IMR-90 (cell line): ENCODE data around the gene IDH3A. TPM values are rescaled to one million over a fixed set of nuclear protein-coding genes. Genes with fewer than 3 reads are reported as not detected.
A peak's percentile ranks its signal among the peaks of the same experiment; 100 is the strongest.

Experiments
- ATAC-seq: fragments of 200-7000 bp; cut with Tn5 transposase; 2 replicates; pipeline ENCODE4 v1.9.1; 2020; ENCODE audit warnings: low read depth, mild to moderate bottlenecking, moderate library complexity
- BruUV-seq: library from RNA; stranded (reverse); fragments of 400-500 nt; replicated peaks from 2 replicates; lab custom pipeline; 2021; lab: Mats Ljungman, UMichigan
- CTCF ChIA-PET: fragments of 300-600 bp; formaldehyde crosslinking; extraction: SDS; loops from one replicate; lab custom pipeline; 2021; ENCODE audit warnings: antibody characterized with exemption; lab: Yijun Ruan, JAX
- POLR2A ChIA-PET: fragments of 300-600 bp; sonication (Branson Sonifier 250); formaldehyde crosslinking; loops from one replicate; lab custom pipeline; 2022; ENCODE audit warnings: antibody characterized with exemption; ENCODE audit not compliant: unreplicated experiment; lab: Charles Lee
- DNase-seq: peaks from one replicate; pipeline ENCODE4 v3.0.0; 2013
- H2AFZ ChIP-seq: replicated peaks from 2 replicates; pipeline ENCODE3; 2013; ENCODE audit warnings: low read length, mild to moderate bottlenecking; ENCODE audit not compliant: poor library complexity
- H2AK5ac ChIP-seq: 2 replicates; pipeline ENCODE4 v1.6.1; 2013; ENCODE audit warnings: low read depth, low read length, inconsistent platforms
- H2AK9ac ChIP-seq: replicated peaks from 2 replicates; pipeline ENCODE3; 2013; ENCODE audit warnings: mild to moderate bottlenecking, low read depth, low read length, moderate library complexity; ENCODE audit not compliant: poor library complexity
- H2BK120ac ChIP-seq: 2 replicates; pipeline ENCODE4 v1.6.1; 2013; ENCODE audit warnings: low read depth, low read length, inconsistent platforms
- H2BK15ac ChIP-seq: 3 replicates; pipeline ENCODE4 v1.6.1; 2013; ENCODE audit warnings: low read depth, low read length, inconsistent platforms
- H2BK20ac ChIP-seq: 2 replicates; pipeline ENCODE4 v1.6.1; 2013; ENCODE audit warnings: low read depth, mild to moderate bottlenecking, inconsistent platforms, low read length, moderate library complexity
- H2BK5ac ChIP-seq: 2 replicates; pipeline ENCODE4 v1.6.1; 2013; ENCODE audit warnings: mild to moderate bottlenecking, low read depth, low read length, inconsistent platforms; ENCODE audit not compliant: poor library complexity, severe bottlenecking
- H3K14ac ChIP-seq: replicated peaks from 2 replicates; pipeline ENCODE4 v1.6.1; 2013; ENCODE audit warnings: low read depth, low read length, inconsistent platforms
- H3K18ac ChIP-seq: 2 replicates; pipeline ENCODE4 v1.6.1; 2013; ENCODE audit warnings: low read depth, low read length, control low read depth
- H3K23ac ChIP-seq: 2 replicates; pipeline ENCODE4 v1.6.1; 2013; ENCODE audit warnings: low read depth, low read length, inconsistent platforms
- H3K27ac ChIP-seq: 2 replicates; pipeline ENCODE4 v1.5.1; 2013; ENCODE audit warnings: mild to moderate bottlenecking, control low read depth, low read length; ENCODE audit not compliant: insufficient read depth
- H3K27me3 ChIP-seq: 2 replicates; pipeline ENCODE4 v1.6.1; 2013; ENCODE audit warnings: low read length; ENCODE audit not compliant: control insufficient read depth, insufficient read depth
- H3K36me3 ChIP-seq: 2 replicates; pipeline ENCODE4 v1.6.1; 2013; ENCODE audit warnings: low read length, mixed read lengths; ENCODE audit not compliant: control insufficient read depth, insufficient read depth
- H3K4ac ChIP-seq: 2 replicates; pipeline ENCODE4 v1.6.1; 2013; ENCODE audit warnings: low read depth, low read length, inconsistent platforms
- H3K4me1 ChIP-seq: 2 replicates; pipeline ENCODE4 v1.6.1; 2013; ENCODE audit warnings: low read length, mixed read lengths; ENCODE audit not compliant: control insufficient read depth, insufficient read depth
- H3K4me2 ChIP-seq: 2 replicates; pipeline ENCODE4 v1.6.1; 2013; ENCODE audit warnings: low read depth, mild to moderate bottlenecking, control low read depth, low read length, moderate library complexity
- H3K4me3 ChIP-seq: 2 replicates; pipeline ENCODE4 v1.5.1; 2013; ENCODE audit warnings: low read depth, mild to moderate bottlenecking, control low read depth, low read length, moderate library complexity; ENCODE audit not compliant: insufficient read depth
- H3K56ac ChIP-seq: 2 replicates; pipeline ENCODE4 v1.6.1; 2013; ENCODE audit warnings: low read length, inconsistent platforms; ENCODE audit not compliant: insufficient read depth; ENCODE audit errors: extremely low read depth
- H3K79me1 ChIP-seq, 2 experiments: 2 replicates each; pipeline ENCODE4 v1.6.1; 2013; ENCODE audit warnings: low read length in 2 of 2, inconsistent platforms in 1 of 2, low read depth in 1 of 2
- H3K9ac ChIP-seq: 2 replicates; pipeline ENCODE4 v1.6.1; 2013; ENCODE audit warnings: low read depth, low read length, control low read depth
- H3K9me1 ChIP-seq: 2 replicates; pipeline ENCODE4 v1.6.1; 2013; ENCODE audit warnings: low read length, inconsistent platforms; ENCODE audit not compliant: insufficient read depth
- H3K9me3 ChIP-seq: 2 replicates; pipeline ENCODE4 v1.6.1; 2013; ENCODE audit warnings: low read length; ENCODE audit not compliant: control insufficient read depth, insufficient read depth
- H4K20me1 ChIP-seq: 2 replicates; pipeline ENCODE4 v1.6.1; 2013; ENCODE audit warnings: low read length, inconsistent platforms; ENCODE audit not compliant: insufficient read depth
- H4K5ac ChIP-seq: 2 replicates; pipeline ENCODE4 v1.6.1; 2013; ENCODE audit warnings: mild to moderate bottlenecking, low read depth, low read length, control low read depth
- H4K8ac ChIP-seq, 2 experiments: 2 replicates each; pipeline ENCODE4 v1.6.1; 2013; ENCODE audit warnings: low read depth in 2 of 2, low read length in 2 of 2, control low read depth in 1 of 2, inconsistent platforms in 1 of 2
- H4K91ac ChIP-seq: 2 replicates; pipeline ENCODE4 v1.6.1; 2013; ENCODE audit warnings: low read depth, low read length, inconsistent platforms; ENCODE audit not compliant: insufficient read depth
- BHLHE40 ChIP-seq: fragments of 150-350 bp; IDR thresholded peaks from 2 replicates; pipeline ENCODE4 v1.6.1; 2016; ENCODE audit warnings: mild to moderate bottlenecking, low read depth, low read length
- CEBPB ChIP-seq: IDR thresholded peaks from 2 replicates; pipeline ENCODE4 v1.6.1; 2012; ENCODE audit warnings: low read depth, low read length, improper control_type of control experiment
- CHD1 ChIP-seq: IDR thresholded peaks from 2 replicates; pipeline ENCODE4 v1.6.1; 2012; ENCODE audit warnings: low read depth, low read length, improper control_type of control experiment
- CTCF ChIP-seq: conservative IDR thresholded peaks from 2 replicates; pipeline ENCODE4 v1.5.1; 2012; ENCODE audit warnings: mild to moderate bottlenecking, low read depth, low read length, improper control_type of control experiment
- ELK1 ChIP-seq: fragments of 150-350 bp; IDR thresholded peaks from 2 replicates; pipeline ENCODE4 v1.6.1; 2016; ENCODE audit warnings: low read depth, mild to moderate bottlenecking, low read length, moderate library complexity, borderline replicate concordance
- FOS ChIP-seq: fragments of 150-350 bp; IDR thresholded peaks from 2 replicates; pipeline ENCODE4 v1.6.1; 2016; ENCODE audit warnings: low read depth, low read length
- MAFK ChIP-seq: IDR thresholded peaks from 2 replicates; pipeline ENCODE4 v1.6.1; 2012; ENCODE audit warnings: low read depth, low read length, improper control_type of control experiment
- MAZ ChIP-seq: IDR thresholded peaks from 2 replicates; pipeline ENCODE4 v1.6.1; 2012; ENCODE audit warnings: low read depth, mild to moderate bottlenecking, low read length, improper control_type of control experiment, moderate library complexity, borderline replicate concordance
- MXI1 ChIP-seq: IDR thresholded peaks from 2 replicates; pipeline ENCODE4 v1.6.1; 2012; ENCODE audit warnings: low read depth, mild to moderate bottlenecking, low read length, moderate library complexity, borderline replicate concordance
- NFE2L2 ChIP-seq: fragments of 150-350 bp; IDR thresholded peaks from 2 replicates; pipeline ENCODE4 v1.6.1; 2016; ENCODE audit warnings: low read depth, mild to moderate bottlenecking, low read length
- POLR2A ChIP-seq: IDR thresholded peaks from 2 replicates; pipeline ENCODE4 v1.6.1; 2012; ENCODE audit warnings: mild to moderate bottlenecking, low read depth, low read length
- RAD21 ChIP-seq: IDR thresholded peaks from 2 replicates; pipeline ENCODE4 v1.6.1; 2012; ENCODE audit warnings: low read length, improper control_type of control experiment
- RCOR1 ChIP-seq: IDR thresholded peaks from 2 replicates; pipeline ENCODE4 v1.6.1; 2012; ENCODE audit warnings: mild to moderate bottlenecking, low read length, improper control_type of control experiment; ENCODE audit not compliant: insufficient replicate concordance
- RFX5 ChIP-seq: IDR thresholded peaks from 2 replicates; pipeline ENCODE4 v1.8.0; 2012; ENCODE audit warnings: low read depth, mild to moderate bottlenecking, low read length, moderate library complexity
- SMC3 ChIP-seq: fragments of 150-350 bp; IDR thresholded peaks from 2 replicates; pipeline ENCODE4 v1.6.1; 2016; ENCODE audit warnings: low read depth, mild to moderate bottlenecking, antibody characterized with exemption, low read length, moderate library complexity
- USF2 ChIP-seq: fragments of 150-350 bp; IDR thresholded peaks from 2 replicates; pipeline ENCODE4 v1.6.1; 2017; ENCODE audit warnings: mild to moderate bottlenecking, antibody characterized with exemption, low read length, low read depth
- WGBS, 2 experiments: methylation state at CpG; one replicate each; pipeline versions ENCODE4 v1.1.5 to v1.1.7; 2013; ENCODE audit warnings: missing lambda C conversion rate in 2 of 2; ENCODE audit not compliant: insufficient read length in 1 of 2; ENCODE audit errors: extremely low coverage in 2 of 2; 5-methylcytosine and 5-hydroxymethylcytosine counted together
- dilution Hi-C: fragments of 300-500 bp; cut with HindIII; formaldehyde crosslinking; loops from one replicate; pipeline ENCODE4 v1.14.3; 2018; ENCODE audit warnings: low sequenced_read_pairs; ENCODE audit not compliant: unreplicated experiment
- in situ Hi-C: fragments of 300-500 bp; cut with MboI; formaldehyde crosslinking; loops from 3 replicates; pipeline ENCODE4 v1.14.3; 2019; ENCODE audit warnings: low sequenced_read_pairs, inconsistent platforms, mixed read lengths
- intact Hi-C: fragments of 100-400 bp; cut with micrococcal nuclease; formaldehyde crosslinking; loops from 2 replicates; pipeline ENCODE4 v1.10.0; 2022
- polyA plus RNA-seq, 3 experiments: library from polyadenylated mRNA; depleted of rRNA; stranded (reverse); fragments of >200 nt; gene quantifications; 2 replicates each; pipeline ENCODE4 v1.2.3, GENCODE V29; 2012; ENCODE audit warnings: low replicate concordance in 1 of 3
- total RNA-seq: library from RNA; depleted of rRNA; stranded (reverse); fragments of >200 nt; gene quantifications from 2 replicates; pipeline ENCODE4 v1.2.3, GENCODE V29; 2012

The IDH3A gene
- total and polyA plus RNA-seq, 2 of the 4 experiments (the other 2 are of a cell fraction) = 34.5 to 47.7 TPM

- DNase-seq (no peak), ATAC-seq (no peak)
- Histone ChIP-seq H3K23ac (no peak overlapping the region), H4K5ac (no peak overlapping the region), H4K8ac (no peak overlapping the region), H3K27ac (no peak overlapping the region), H3K14ac (no peak overlapping the region), H3K56ac (no peak overlapping the region), H3K4me3 (no peak overlapping the region), H4K20me1 (no peaks in the 10 kb centered on the region), H2AK9ac (peak overlapping the region; percentile 24), H3K9me3 (no peaks in the 10 kb centered on the region), H4K91ac (no peak overlapping the region), H3K9me1 (no peaks in the 10 kb centered on the region; the same call in 1 of the 2 replicates), H2BK120ac (no peak overlapping the region), H3K4me1 (no peaks in the 10 kb centered on the region), H3K4me2 (no peak overlapping the region), H2AK5ac (no peak overlapping the region), H2BK15ac (no peak overlapping the region), H3K9ac (no peak overlapping the region), H3K36me3 (no peaks in the 10 kb centered on the region), H2AFZ (no peak overlapping the region), H2BK20ac (no peak overlapping the region), H2BK5ac (no peak overlapping the region), H3K27me3 (peaks cover 31% of the 10 kb centered on the region; the same call in 1 of the 2 replicates), H3K4ac (no peak overlapping the region), H3K18ac (no peak overlapping the region), H3K79me1 (no peaks in the 10 kb centered on the region)
- intact Hi-C loops (no loop called here), in situ Hi-C loops (no loop called here), dilution Hi-C loops (no loop called here)
- TF ChIP-seq MAFK (no peak), FOS (no peak), CTCF (no peak), MXI1 (no peak), MAZ (no peak), CHD1 (no peak), RAD21 (no peak), ELK1 (no peak), USF2 (no peak), CEBPB (no peak), RFX5 (no peak), NFE2L2 (no peak), BHLHE40 (no peak), RCOR1 (no peak), SMC3 (no peak), POLR2A (no peak)
- BruUV-seq = no TSS peak
- CTCF ChIA-PET = interaction anchor here (0.9 kb wide), 1 partner anchor 12 kb away, joined by 5 read pairs; no protein-coding TSS in a partner anchor
- POLR2A ChIA-PET = no interaction called here
- WGBS, 2 experiments = no CpG with 5 or more reads among the region's 5 CpGs
These were observed 28.6 kb upstream of the IDH3A start for GRCh38 chr15:78120523-78120922.
